ENCODE data around the gene FHOD3.
"Not testable (repeated sequence)": the region's sequence is repeated elsewhere in the genome, so short reads cannot be mapped to it uniquely, and the experiment has no call there.

Gene FHOD3

DNA sequence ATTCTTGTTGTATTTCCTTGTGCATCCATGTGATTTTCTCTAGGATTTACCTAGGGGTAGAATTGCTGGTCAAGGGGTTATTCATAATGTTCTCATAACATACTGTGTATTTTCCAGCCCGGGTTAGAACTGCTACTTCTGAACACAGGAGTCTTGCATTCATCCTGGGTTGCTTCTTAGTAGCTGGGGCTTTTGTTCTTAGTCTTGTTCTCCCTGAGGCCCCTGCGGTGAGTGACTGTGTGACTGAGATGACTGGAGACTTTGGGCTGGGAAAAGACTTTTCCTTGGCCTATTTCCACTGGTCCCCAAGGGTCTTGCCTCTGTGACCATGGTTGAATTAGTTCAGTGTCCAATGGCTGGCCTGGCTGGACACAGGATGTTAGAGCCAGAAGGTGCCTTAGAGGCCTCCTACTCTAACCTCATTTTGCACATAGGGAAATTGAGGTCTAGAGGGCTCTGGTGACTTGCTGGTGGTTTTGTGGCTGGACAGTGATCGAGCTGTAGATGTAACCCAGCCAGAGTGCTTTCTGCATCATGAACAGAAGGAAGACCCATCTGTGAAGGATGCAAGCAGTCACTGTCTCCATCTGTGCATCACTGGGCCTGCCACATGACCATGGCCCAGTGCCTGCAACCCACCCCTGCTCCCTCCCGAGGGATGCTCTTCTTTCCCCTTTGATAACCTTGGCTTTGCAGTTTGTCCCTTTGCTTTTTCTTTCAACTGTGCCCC lies 233.3 kb downstream of the FHOD3 start:
- no peak for DNase-seq

DNA sequence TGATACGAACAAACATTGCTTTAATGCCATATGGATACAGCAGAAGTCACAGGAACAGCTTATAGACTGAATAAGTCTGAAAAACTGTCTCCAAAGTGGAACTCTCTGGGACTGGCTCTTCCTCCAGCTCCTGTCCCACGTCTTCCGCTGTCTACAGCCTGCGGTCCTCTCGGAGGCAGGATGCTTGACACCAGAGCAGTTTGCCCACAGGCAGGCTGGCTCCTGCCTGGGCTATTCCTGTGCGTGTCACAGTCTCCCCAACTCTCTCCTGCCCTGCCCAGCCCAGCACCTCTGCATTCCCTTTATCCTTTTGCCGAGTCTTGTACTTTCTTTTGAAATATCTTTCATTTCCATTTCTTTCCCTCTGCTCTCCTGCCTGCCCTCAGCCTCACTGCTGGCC lies 234.1 kb downstream of the FHOD3 start:
- DNase-seq = no peak

DNA sequence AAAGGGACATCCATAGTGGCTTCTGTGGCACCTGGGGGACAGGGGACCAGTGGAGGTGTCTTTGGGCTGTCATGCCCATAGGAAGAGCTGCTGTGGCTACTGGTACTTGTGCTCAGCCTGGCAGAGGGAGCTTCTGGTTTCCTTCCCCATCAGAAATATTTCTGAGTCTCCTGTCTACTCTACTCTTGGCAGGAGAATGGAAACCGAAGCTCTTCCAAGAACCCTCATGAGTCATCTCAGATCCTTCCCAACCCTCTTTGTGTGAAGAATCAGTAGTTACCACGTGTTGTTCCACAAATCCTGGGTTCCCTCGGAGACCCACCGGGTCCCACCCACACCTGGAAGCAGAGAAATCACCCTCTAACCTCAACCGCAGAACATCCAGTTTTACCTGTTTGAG lies 234.9 kb downstream of the FHOD3 start:
- DNase-seq = no peak

DNA sequence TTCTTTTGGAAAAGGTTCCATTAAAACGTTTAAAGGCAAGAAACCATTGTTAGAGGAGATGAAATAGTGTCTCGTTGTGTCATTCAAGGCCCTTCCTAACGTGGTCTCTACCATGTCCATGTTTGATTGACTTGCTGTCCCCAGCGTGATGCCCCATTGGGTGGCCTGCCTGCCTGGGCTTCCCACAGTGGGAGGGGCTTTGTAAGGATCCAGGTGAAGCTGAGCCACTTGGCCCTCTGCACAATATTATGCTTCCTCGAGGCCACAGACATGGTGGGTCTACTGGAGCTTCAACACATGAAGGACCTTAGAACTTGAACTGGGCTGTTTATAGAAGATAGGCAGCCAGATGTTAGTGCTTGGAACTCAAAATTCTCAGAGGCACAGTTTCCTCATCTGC lies 235.3 kb downstream of the FHOD3 start:
- no peak for DNase-seq

DNA sequence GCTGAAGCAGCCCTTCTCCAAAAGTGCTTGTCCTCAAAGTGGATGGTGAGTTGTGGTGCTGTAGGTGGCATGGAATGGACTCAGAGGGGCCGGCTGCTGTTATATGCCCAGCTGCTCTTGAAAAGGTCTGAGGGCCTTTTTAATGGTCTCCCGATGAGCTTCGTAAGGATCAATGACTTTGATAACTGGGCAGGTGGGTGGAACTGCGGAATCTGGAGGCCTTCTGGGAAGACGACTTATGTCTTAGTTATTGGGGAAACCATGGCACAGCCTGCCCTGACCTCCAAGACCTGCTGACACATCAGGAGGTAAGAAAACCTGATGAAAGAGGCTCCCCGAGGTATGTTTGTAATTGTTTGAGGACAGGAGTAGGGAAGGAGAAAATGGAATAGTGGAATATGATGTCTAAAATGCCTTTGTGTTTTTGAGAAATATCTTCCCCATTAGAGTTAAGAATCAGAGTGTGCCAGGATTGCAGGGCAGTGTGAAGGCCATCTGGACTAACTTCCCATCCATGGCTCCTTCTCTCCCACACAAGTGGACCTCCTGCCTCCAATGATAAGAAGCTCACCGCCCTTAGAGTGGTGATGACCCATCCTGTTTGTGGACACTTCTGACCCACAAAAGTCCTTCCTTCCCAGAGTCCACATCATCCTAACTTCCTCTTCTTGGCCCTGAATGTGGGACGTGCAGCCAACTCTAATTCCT lies 236.1 kb downstream of the FHOD3 start:
- DNase-seq = no peak

DNA sequence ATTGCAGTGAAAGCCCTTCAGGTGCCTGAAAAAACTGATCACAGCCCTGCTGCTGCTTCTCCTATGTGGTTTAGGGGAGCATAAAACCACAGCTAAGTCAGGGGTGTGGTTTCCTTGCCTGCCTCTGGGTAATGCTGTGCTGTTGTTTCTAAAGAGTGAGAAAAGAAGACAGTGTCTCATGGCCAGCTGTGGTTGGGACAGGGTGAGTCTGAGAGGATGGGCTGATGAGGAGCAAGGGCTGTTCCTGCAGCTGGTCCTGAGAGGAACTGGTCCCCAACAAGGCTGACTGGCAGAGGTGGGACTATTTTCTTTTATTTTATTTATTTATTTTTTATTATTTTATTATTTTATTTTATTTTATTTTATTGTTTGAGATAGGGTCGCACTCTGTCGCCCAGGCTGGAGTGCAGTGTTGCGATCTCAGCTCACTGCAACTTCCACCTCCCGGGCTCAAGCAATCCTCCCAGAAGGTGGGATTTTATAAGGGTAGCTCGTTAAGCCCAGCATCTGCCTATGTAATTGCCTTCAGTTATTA lies 236.7 kb downstream of the FHOD3 start:
- DNase-seq = no peak

DNA sequence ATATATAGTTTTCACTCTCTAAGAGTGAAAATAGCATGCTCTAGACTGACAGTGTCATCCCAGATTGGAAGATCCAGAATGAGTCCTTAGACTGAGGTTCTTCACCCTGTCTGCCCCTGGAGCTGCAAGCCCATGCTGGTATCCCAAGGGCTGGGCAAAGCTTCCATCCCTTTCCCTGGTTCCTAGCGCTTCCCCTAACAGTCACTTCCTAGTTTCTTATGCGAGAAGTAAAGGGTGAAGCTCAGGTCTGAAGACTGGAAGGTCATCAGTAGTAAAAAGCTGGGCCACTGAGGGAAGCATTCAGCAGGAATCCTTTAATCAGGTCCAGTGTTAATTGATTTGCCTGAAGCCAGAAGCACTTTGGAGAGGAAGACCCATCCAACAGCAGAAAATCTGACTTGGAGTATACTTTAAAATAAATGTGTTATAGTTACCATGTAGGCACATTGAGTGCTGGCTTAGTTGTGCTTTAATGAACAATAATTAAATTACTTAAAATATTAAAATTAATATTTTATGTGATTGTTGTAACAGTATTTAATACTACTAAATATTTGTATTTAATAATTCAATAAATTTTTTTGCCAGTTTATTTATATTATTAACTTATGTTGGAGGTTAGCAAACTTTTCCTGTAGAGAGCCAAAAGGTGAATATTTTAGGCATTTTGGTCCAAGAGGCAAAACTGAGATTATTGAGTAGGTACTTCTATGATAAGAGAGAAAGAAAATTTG lies 237.9 kb downstream of the FHOD3 start:
- DNase-seq = no peak

DNA sequence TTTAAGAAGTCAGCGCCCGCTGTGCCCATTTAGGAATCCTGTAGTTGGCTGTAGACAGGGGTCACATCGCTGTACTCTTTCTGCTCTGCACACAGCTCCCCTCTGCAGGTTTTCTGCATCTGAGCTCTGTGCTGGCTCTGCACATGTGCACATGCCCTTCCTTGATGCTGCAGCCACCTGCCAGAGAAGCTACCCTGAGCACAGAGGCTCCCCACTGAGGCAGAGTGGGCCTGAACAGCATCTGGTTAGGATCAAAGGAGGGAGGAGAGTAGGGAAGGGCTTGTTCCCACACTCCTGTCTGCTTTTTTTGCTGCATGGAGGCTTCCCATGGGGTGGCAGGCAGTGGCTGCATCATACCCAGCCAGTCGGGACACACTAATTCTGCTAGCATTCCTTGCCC lies 238.9 kb downstream of the FHOD3 start:
- no peak for DNase-seq

DNA sequence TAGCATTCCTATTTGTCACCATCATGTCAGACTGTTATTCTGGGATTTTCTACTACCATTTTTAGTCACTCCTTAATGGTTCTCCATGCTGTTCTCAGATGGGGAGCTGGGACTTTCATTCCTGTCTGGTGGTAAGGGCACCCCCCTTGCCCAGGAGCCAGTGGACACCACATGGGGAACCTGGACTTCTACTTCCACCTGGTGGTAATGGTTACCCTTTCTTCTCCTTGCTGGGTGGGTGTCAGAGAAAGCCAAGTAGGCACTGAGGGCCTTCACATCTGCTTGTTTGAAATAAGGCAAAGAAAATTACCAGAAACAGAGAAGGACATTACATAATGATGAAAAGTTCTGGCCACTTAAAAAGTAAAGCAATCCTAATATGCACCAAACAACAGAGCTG lies 239.8 kb downstream of the FHOD3 start:
- DNase-seq = no peak

DNA sequence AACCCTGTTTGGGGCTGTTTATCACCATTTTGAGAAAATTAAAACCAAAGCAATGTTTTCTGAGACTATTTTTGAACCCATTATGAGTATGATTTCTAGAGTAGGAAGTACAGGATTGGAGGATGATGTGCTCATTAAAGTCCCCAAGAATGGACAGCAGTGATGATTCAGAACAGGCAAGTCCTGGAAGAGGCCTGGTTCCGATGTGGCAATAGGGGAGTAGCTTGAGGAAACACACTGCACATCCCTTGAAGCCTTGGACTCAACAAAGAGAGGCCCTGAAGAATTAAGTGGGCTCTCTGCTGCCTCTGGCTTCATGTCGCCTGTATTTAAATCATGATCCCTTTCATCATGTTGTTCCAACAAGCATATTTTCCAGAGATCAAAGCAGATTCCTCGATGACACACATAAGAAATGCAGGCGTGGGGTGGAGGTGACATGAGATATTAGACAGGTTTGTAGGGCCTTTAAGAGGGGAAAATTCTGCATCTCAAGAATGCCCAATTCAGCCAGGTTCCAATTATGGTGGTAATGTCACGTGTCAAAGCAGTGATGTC lies 242.2 kb downstream of the FHOD3 start:
- no peak for DNase-seq

DNA sequence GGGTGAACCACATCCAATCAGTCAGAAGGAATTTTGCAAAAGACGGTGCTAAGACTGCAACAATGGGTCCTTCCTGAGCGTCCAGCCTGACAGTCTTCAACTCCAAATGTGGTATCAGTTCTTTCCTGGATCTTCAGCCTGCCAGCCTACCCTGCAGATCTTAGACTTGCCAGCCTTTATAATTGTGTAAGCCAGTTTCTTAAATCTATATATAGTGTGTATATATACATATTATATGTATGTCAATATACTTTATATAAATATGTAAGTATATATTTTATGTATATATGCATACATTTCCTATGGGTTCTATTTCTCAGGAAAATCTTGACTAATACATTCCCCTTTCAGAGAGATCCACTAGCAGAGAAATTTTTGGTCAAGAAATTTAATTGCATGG lies 245.5 kb downstream of the FHOD3 start:
- DNase-seq = no peak

DNA sequence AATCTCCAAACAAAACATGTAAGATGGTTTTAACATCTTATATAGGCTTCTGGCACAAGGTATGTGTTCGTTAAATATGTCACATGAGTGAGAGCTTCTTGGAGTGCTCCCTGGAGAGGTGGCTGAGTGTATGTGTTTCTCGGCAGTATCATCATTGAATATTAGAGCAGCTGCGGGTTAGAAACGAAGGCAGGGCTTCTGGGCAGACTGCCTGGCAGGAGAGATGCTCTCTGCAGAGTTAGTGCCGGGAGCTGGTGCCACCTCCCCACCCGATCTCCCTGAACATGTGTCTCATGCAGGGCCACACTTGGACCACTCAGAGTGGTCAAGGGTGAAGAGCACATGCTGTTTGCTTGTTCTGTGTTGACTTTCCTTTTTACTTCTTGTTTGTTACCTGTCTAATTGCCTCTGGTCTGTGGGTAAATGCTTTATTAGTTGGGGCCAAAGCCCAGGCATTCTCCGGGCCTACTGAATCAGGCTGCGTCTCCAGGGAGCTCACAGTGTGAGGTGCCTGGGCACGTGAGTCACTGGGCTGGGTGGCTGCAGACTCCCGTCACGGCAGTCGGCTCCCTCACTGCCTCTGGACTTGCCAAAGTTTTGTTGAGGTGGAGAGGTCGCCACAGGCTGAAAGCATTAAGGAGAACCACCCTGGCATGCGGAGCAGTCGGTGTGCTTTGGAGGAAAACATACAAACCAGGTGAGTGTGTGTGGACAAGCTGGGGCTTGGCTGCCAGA lies 246.6 kb downstream of the FHOD3 start:
- DNase-seq = no peak

DNA sequence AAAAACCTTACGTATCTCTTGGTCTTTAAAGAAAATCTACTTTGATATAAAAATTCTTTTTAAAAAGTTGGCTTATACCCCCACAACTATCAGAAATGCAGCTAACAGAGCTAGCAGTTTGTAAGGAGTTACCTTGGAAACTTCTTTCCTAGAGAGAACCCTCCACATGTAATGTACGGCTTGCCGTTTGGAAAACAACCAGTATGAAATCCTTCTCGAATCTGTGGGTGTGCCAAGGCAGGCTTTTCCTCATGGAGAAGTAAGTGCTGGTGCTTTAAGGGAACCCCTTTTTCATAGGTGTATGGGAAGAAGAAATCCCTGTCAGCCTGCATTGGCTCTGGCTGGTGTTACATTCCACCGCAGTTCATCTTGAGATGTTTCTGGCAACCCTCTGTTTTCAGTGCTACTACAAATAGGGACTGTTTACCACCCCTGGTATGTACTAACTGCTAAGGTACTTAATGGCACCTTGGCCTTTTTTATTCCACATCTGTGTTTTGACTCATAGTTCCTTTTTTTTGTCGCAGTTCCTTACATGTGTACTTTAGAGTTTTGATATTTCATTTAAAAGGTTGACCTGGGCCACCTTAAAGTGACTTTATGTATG lies 248.4 kb downstream of the FHOD3 start:
- DNase-seq = no peak

DNA sequence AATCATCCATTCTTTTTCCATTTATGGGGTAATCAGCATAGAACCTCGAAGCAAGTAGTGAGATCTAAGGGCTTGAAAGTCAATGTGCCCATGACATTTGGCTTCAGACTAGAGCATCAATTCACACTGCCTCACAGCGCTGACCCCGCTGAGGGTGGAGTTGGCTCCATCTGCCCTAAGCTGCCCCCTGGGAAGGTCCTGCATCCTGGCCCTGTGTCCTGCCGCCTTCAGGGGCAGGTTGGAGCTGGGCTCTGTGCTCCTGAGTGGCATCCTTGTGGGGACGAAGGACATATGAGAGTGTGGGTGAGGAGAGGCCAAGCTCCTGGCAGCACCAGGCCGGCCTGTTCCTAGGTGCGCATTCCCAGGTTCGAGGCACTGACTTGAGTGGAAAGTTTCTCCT lies 249.4 kb downstream of the FHOD3 start:
- no peak for DNase-seq

DNA sequence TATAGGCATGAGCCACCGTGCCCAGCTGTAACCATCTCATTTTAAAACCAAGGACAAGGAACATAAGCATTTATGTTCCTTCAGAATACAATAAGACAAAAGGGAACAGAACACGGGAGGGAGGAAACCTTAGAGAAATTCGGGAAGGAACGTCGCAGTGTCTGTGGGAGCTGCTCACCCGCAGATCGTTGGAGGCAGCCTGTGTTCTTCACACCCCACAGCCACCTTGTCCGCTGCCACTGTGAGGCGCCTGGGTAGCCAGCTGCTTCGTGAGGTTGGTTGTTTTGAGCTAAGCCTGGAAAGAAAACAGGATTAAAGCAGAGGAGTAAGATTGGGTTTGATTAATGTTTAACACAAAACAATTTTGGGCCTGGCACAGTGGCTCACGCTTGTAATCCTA lies 250.0 kb downstream of the FHOD3 start:
- DNase-seq = no peak

DNA sequence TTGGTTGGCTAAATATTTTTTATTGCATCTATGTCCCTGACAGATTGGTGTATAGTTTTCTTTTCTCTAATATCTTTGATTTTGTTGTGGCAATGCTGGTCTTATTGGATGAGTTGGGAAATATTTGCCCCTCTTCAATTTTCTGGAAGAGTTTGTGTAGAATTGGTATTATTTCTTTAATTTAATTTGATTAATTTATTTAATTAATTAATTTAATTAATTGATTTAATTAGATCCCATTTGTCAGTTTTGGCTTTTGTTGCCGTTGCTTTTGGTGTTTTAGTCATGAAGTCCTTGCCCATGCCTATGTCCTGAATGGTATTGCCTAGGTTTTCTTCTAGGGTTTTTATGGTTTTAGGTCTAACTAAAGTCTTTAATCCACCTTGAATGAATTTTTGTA lies 253.8 kb downstream of the FHOD3 start:
- DNase-seq = not testable (repeated sequence)

DNA sequence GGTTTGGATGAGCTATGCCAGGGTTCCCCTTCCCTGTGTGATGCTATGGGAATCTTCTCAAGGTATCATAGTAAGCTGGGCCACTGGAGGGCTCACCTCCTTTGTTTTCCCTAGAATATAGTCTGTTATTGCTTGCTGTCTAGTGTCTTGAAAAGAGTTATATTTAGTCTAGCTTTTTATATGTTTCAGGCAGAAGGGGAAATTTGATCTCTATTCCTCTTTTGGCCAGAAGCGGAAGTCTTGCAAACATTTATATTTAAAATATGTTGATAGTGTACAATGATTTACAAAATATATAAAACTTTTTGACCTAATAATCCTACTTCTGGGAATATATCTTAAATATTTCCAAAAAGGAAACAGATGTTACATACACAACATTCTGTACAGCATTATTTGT lies 260.7 kb downstream of the FHOD3 start:
- no peak for DNase-seq

DNA sequence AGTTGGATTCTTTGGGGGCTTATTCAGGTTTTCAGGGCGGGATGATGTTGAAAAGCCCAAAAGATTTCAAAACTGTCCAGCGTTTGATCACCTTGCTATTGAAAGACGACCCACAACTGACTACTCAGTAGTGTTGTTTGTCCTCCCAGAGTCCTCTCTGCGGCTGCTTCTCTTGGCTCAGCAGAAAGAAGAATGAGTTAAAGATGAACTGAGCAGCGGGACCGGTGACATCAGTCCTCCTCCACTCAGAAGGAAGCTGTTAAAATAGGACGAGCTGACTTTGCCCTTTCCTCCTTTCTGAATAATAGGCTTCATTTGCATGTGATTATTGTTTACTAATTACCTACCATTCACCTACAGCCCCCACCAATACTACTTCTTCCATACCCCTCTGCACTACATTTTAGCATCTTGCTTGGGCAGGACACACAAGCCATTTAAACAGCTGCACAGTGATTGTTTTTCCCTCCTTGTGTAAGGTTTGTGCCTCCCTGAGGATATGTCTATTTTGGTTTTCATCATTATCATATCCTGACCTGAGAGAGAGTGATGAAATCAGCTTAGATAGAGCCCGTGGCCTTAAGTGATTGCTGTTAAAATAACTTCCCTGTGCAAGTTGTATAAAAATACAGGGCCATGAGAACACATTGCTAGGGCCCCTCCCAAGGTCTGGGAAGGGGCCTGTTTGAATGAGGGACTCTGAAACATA lies 261.8 kb downstream of the FHOD3 start:
- no peak for DNase-seq

DNA sequence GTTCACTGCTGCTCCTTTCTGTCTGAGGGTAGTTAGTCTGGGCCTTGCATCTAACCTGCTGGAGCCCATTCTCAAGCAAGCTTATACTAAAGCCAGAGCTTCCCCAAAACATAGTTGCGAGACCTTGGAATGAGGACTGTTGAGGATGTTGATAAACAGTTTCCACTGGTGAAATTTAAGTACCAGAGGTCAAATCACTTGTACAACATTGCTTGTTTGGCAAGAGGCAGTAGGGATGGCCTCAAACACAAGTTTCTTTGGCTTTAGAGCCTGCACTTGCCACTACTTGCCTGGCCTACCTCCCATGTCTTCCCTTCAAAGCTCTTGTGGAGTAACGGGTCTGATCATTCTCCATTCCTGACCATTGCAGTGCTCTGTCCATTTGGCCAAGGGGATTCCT lies 262.7 kb downstream of the FHOD3 start:
- no peak for DNase-seq

DNA sequence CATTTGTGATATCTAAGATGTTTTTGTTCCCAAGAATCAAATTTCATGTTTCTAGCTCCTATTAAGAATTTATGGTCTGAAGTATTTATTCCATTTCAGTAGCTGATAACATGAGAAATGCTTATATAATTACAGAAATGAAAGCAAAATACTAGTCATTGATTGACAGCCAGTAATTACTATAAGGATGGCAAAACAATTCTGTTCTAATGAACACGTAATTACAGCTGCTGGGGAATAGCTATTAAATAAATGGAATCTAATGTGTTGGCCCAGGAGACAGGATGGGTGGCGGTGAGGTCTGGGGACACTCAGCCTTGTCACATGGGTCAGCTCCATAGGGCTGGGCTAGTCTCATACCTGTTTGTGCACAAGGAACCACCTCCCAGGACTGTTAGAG lies 263.5 kb downstream of the FHOD3 start:
- peak; percentile 33 for DNase-seq

DNA sequence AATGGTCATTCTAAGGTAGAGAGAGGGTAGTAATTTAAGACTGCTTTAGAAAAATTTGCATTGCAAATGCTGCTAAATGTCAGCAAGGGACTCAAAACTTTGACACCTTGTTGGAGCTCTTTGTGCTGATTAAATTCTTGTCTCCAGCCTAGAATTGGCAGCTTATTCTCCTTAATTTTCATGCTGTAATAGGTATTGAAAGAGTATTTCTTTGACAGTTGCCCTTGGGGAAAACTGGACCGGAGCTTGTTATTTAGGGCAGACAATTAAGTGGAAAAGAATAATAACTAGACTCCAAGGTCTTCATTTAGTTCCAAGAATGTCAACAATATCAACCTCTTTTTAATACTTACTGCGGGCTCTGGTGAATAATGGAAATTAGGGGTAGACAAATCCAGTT lies 267.3 kb downstream of the FHOD3 start:
- DNase-seq = no peak

DNA sequence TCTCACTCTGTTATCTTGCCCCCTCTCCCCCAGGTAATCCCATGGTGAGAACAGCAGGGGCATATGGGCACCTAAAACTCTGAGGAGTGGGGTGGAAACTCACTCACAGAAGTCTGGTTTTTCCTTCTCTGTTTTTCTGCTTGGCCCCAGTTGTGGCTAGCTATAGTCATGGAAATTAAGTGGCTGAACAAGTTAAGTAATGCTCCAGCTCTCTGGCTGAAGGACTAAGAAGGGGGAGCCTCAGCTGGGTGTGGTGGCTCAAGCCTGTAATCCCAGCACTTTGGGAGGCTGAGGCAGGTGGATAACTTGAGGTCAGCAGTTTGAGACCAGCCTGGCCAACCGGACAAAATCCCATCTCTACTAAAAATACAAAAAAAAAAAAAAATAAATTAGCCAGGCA lies 270.3 kb downstream of the FHOD3 start:
- no peak for DNase-seq
